ENCODE measurements around the gene FNDC10.
A peak's percentile ranks its signal among the peaks of the same experiment; 100 is the strongest.

Gene FNDC10

DNA sequence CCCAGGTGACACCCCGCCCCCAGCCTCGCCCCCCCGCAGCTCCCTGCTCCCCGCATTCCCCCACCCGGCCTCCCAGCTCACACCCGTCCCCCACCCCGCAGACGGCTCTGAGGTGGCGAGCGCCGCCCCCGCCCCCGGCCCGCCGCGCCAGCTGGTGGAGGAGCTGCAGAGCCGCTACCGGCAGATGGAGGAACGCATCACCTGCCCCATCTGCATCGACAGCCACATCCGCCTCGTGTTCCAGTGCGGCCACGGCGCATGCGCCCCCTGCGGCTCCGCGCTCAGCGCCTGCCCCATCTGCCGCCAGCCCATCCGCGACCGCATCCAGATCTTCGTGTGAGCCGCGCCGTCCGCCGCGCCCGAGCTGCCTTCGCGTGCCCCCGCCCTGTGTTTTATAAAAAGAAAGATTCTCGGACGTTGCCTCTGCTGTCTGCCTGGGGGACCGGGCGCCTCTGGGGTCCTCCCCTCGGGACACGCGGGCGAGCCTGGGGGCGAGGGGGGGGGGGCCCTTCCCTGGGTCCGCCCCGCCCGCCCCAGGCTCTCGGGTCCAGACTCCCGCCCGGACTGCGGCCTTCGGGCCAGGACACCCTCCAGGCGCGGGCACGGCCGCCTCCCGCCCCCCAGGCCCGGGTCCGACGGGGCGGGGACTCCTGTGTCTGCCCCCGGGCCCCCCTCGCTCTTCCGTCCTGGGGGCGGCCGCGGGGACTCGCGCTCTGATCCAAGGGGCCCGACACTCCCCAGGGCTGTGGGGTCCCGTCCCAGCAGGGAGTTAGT, 30.4 kb upstream of the FNDC10 start:
- H3K27me3 Mint-ChIP-seq = peaks cover 2% of the 10 kb centered on the region
- no peaks in the 10 kb centered on the region for H3K9me3 Mint-ChIP-seq
- no peaks in the 10 kb centered on the region for H3K36me3 Mint-ChIP-seq
- H3K27ac Mint-ChIP-seq = peak overlapping the region; percentile 94
- peak overlapping the region; percentile 86 for H3K4me3 Mint-ChIP-seq
- peaks cover 3% of the 10 kb centered on the region for H3K4me1 Mint-ChIP-seq

DNA sequence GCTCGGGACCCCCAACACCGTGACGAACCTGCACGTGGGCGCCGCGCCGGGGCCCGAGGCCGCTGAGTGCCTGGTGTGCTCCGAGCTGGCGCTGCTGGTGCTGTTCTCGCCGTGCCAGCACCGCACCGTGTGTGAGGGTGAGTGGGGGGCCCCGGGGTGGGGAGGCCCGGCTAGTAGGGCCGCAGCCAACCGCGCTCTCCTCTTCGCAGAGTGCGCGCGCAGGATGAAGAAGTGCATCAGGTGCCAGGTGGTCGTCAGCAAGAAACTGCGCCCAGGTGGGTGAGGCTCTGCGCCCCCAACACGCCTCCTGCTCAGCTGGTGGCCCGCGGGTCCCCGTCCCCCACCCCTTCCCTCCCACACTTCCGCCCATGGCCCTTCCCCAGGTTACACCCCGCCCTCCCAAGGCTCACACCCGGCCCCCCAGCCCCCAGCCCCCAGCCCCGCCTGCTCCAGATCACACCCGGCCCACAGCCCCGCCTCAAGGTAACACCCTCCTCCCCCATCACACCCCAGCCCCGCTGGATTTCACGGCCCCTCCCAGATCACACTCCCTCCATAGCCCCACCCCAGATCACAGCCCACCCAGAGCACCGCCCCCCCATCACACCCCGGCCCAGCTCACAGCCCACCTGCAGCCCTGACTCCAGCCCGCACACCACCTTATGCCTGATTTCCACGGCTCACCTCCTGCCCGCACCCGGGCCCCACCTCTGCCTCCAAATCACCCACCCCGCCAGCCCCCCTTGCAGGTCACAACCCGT, 29.7 kb upstream of the FNDC10 start:
- H3K27me3 Mint-ChIP-seq = peaks cover 2% of the 10 kb centered on the region
- H3K4me3 Mint-ChIP-seq = peak overlapping the region; percentile 59
- no peaks in the 10 kb centered on the region for H3K9me3 Mint-ChIP-seq
- no peaks in the 10 kb centered on the region for H3K36me3 Mint-ChIP-seq
- H3K27ac Mint-ChIP-seq = peak overlapping the region; percentile 77
- peaks cover 3% of the 10 kb centered on the region for H3K4me1 Mint-ChIP-seq

- H3K27ac Mint-ChIP-seq = no peak overlapping the region
Measured at GRCh38 chr1:1628754-1629429, 29.0 kb upstream of the FNDC10 start.

GRCh38 chr1:1627829-1628753, 28.2 kb upstream of the FNDC10 start:
- no peaks in the 10 kb centered on the region for H3K9me3 Mint-ChIP-seq
- peaks cover 3% of the 10 kb centered on the region for H3K4me1 Mint-ChIP-seq
- peaks cover 2% of the 10 kb centered on the region for H3K27me3 Mint-ChIP-seq
- H3K27ac Mint-ChIP-seq = no peak overlapping the region
- H3K4me3 Mint-ChIP-seq = peak overlapping the region; percentile 57
- no peaks in the 10 kb centered on the region for H3K36me3 Mint-ChIP-seq

More at GRCh38 chr1:1628754-1629429, 29.0 kb upstream of the FNDC10 start:
- peak overlapping the region; percentile 57 for H3K4me3 Mint-ChIP-seq
- peaks cover 2% of the 10 kb centered on the region for H3K27me3 Mint-ChIP-seq
- no peaks in the 10 kb centered on the region for H3K36me3 Mint-ChIP-seq
- no peaks in the 10 kb centered on the region for H3K9me3 Mint-ChIP-seq
- peaks cover 3% of the 10 kb centered on the region for H3K4me1 Mint-ChIP-seq

DNA sequence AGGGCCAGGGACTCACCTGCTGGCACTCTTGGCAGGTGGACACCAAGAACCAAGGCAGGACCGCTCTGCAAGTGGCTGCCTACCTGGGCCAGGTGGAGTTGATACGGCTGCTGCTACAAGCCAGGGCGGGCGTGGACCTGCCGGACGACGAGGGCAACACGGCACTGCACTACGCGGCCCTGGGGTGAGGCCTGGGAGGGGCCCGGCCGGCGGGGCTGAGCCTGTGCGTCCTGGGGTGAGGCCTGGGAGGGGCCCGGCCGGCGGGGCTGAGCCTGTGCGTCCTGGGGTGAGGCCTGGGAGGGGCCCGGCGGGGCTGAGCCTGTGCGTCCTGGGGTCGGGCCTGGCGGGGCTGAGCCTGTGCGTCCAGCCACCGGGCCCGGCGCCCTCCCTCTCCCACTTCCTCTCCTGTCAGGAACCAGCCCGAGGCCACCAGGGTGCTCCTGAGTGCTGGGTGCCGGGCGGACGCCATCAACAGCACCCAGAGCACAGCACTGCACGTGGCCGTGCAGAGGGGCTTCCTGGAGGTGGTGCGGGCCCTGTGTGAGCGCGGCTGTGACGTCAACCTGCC, 27.4 kb upstream of the FNDC10 start:
- H3K36me3 Mint-ChIP-seq = no peaks in the 10 kb centered on the region
- H3K9me3 Mint-ChIP-seq = no peaks in the 10 kb centered on the region
- no peak overlapping the region for H3K4me3 Mint-ChIP-seq
- H3K27me3 Mint-ChIP-seq = peaks cover 2% of the 10 kb centered on the region
- peaks cover 8% of the 10 kb centered on the region for H3K4me1 Mint-ChIP-seq
- H3K27ac Mint-ChIP-seq = no peak overlapping the region

DNA sequence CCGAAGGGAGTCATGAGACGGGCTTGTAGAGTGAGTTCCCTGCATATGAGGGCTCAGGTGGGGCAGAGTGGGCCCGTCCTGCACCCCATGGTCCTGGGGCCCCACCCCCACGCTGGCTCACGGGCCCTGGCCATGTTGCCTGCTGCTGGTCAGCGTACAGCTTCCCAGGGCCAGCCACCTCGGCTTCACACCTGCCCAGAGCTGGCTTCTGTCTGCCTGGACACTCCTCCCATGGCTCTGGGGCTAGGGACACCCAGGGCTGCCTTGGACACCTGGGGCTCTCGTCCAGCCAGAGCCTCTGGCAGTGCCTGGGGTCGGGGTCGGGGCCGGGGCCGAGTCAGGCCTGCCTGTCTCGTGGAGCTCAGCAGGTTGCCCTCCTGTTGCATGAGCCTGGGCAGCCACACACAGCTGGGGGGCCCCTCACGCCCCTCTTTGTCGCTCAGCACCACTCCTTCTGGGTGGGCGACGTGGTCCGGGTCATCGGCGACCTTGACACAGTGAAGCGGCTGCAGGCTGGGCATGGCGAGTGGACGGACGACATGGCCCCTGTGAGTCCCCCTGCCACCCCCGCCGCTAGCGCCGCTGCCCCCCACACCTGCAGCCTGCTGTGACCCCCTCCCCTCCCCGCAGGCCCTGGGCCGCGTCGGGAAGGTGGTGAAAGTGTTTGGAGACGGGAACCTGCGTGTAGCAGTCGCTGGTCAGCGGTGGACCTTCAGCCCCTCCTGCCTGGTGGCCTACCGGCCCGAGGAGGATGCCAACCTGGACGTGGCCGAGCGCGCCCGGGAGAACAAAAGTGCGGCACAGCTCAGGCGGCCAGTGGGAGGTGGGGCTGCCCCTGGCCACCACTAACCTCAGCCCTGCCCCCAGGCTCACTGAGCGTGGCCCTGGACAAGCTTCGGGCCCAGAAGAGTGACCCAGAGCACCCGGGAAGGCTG, 26.5 kb upstream of the FNDC10 start:
- no peak overlapping the region for H3K27ac Mint-ChIP-seq
- peaks cover 2% of the 10 kb centered on the region for H3K27me3 Mint-ChIP-seq
- H3K36me3 Mint-ChIP-seq = no peaks in the 10 kb centered on the region
- H3K9me3 Mint-ChIP-seq = no peaks in the 10 kb centered on the region
- H3K4me1 Mint-ChIP-seq = peaks cover 11% of the 10 kb centered on the region
- H3K4me3 Mint-ChIP-seq = no peak overlapping the region

- Mint-ChIP-seq H3K36me3 (no peaks in the 10 kb centered on the region), H3K27ac (no peak overlapping the region), H3K4me3 (no peak overlapping the region), H3K9me3 (no peaks in the 10 kb centered on the region), H3K4me1 (peaks cover 11% of the 10 kb centered on the region), H3K27me3 (peaks cover 2% of the 10 kb centered on the region)
Measured at GRCh38 chr1:1625824-1626206, 25.9 kb upstream of the FNDC10 start.

- peaks cover 11% of the 10 kb centered on the region for H3K4me1 Mint-ChIP-seq
- no peaks in the 10 kb centered on the region for H3K9me3 Mint-ChIP-seq
Measured at GRCh38 chr1:1625404-1625775, 25.5 kb upstream of the FNDC10 start.

GRCh38 chr1:1624443-1625403, 24.8 kb upstream of the FNDC10 start:
- H3K27ac Mint-ChIP-seq = no peak overlapping the region
- no peaks in the 10 kb centered on the region for H3K36me3 Mint-ChIP-seq
- no peaks in the 10 kb centered on the region for H3K27me3 Mint-ChIP-seq
- peaks cover 8% of the 10 kb centered on the region for H3K4me1 Mint-ChIP-seq
- no peaks in the 10 kb centered on the region for H3K9me3 Mint-ChIP-seq
- no peak overlapping the region for H3K4me3 Mint-ChIP-seq

More at GRCh38 chr1:1625404-1625775, 25.5 kb upstream of the FNDC10 start:
- Mint-ChIP-seq H3K4me3 (no peak overlapping the region), H3K27me3 (peaks cover 2% of the 10 kb centered on the region), H3K27ac (no peak overlapping the region), H3K36me3 (no peaks in the 10 kb centered on the region)

- Mint-ChIP-seq H3K27me3 (no peaks in the 10 kb centered on the region), H3K9me3 (no peaks in the 10 kb centered on the region), H3K4me3 (no peak overlapping the region), H3K4me1 (peaks cover 8% of the 10 kb centered on the region), H3K36me3 (no peaks in the 10 kb centered on the region), H3K27ac (no peak overlapping the region)
Measured at GRCh38 chr1:1623631-1624442, 23.9 kb upstream of the FNDC10 start.

DNA sequence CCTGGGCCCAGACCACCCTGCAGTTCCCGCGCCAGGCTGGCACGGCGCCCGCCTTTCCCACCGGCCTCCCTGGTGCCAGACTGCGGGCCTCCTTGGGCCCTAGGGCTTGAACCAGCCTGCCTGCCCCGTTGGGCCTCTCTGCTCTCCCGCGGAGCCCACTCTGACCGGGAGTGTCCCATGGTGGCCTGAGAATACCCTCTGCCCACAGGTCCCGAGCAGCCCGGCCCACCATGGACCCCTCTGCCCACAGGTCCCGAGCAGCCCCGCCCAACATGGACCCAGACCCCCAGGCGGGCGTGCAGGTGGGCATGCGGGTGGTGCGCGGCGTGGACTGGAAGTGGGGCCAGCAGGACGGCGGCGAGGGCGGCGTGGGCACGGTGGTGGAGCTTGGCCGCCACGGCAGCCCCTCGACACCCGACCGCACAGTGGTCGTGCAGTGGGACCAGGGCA, 23.3 kb upstream of the FNDC10 start:
- no peak overlapping the region for H3K4me3 Mint-ChIP-seq

DNA sequence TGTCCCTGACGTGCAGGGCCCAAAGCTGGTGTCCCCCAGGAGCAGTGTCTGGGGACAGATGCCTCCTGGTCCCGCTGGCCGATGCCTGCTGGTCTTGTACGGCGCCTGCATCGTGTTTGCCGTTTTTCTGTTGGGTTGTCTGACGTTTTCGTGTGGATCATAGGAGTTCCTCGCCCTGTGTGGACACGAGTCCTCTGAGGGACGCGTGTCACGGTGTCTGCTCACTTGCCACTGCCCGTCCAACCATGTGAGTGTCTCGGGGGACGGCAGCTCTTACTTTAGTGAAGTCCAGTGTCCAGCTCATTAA, 22.8 kb upstream of the FNDC10 start:
- Mint-ChIP-seq H3K4me3 (no peak overlapping the region), H3K27ac (no peak overlapping the region), H3K4me1 (peaks cover 8% of the 10 kb centered on the region)

More for the DNA sequence above, 23.3 kb upstream of the FNDC10 start:
- no peaks in the 10 kb centered on the region for H3K9me3 Mint-ChIP-seq
- no peaks in the 10 kb centered on the region for H3K36me3 Mint-ChIP-seq
- peaks cover 8% of the 10 kb centered on the region for H3K4me1 Mint-ChIP-seq
- no peaks in the 10 kb centered on the region for H3K27me3 Mint-ChIP-seq
- no peak overlapping the region for H3K27ac Mint-ChIP-seq

More for the DNA sequence above, 22.8 kb upstream of the FNDC10 start:
- Mint-ChIP-seq H3K27me3 (no peaks in the 10 kb centered on the region), H3K36me3 (no peaks in the 10 kb centered on the region), H3K9me3 (no peaks in the 10 kb centered on the region)

All from activated naive CD4-positive, alpha-beta T cell treated with anti-CD3 and anti-CD28 coated beads, Interleukin-2, amount 50 U/mL, for 24 hours (primary cell).